Neural cell (in vitro differentiated cells): ENCODE results near the gene MVK. TPM values are rescaled to one million over a fixed set of nuclear protein-coding genes. Genes with fewer than 3 reads are reported as not detected.

ENCODE experiments used
- H2AFZ ChIP-seq: fragments of 200-600, 300-800 bp; sonication (generic), shearing (Covaris generic); 2 replicates; pipeline ENCODE4 v1.6.0; 2014; ENCODE audit warnings: low read depth, mild to moderate bottlenecking, antibody characterized with exemption, low read length, moderate library complexity
- H3F3A ChIP-seq: fragments of 200-600 bp; shearing (Covaris generic); 2 replicates; pipeline ENCODE4 v1.6.1; 2016; ENCODE audit warnings: mild to moderate bottlenecking, moderate library complexity, mixed read lengths, antibody characterized with exemption, low read length; ENCODE audit not compliant: insufficient read depth, poor library complexity, severe bottlenecking
- H3K27ac ChIP-seq: fragments of 200-600, 300-800 bp; sonication (generic), shearing (Covaris generic); 2 replicates; pipeline ENCODE4 v1.5.1; 2014; ENCODE audit warnings: mild to moderate bottlenecking, low read length, moderate library complexity
- H3K27me3 ChIP-seq: fragments of 300-800, 200-600 bp; sonication (generic), shearing (Covaris generic); 2 replicates; pipeline ENCODE4 v1.6.0; 2014; ENCODE audit warnings: mild to moderate bottlenecking, low read depth, low read length, moderate library complexity; ENCODE audit not compliant: insufficient read depth
- H3K36me3 ChIP-seq: fragments of 300-800, 200-600 bp; sonication (generic), shearing (Covaris generic); 2 replicates; pipeline ENCODE4 v1.5.1; 2014; ENCODE audit warnings: mild to moderate bottlenecking, antibody characterized with exemption, low read length, moderate library complexity; ENCODE audit not compliant: insufficient read depth
- H3K4me2 ChIP-seq: fragments of 300-800, 200-600 bp; sonication (generic), shearing (Covaris generic); 2 replicates; pipeline ENCODE4 v1.6.0; 2014; ENCODE audit warnings: mild to moderate bottlenecking, low read length
- H3K4me3 ChIP-seq: fragments of 300-800, 200-600 bp; sonication (generic), shearing (Covaris generic); 2 replicates; pipeline ENCODE4 v1.5.1; 2014; ENCODE audit warnings: mild to moderate bottlenecking, low read length, moderate library complexity
- H3K79me2 ChIP-seq: fragments of 200-600 bp; shearing (Covaris generic); replicated peaks from 2 replicates; pipeline ENCODE4 v1.6.0; 2014; ENCODE audit warnings: mild to moderate bottlenecking, low read length, moderate library complexity; ENCODE audit not compliant: insufficient read depth
- H3K9ac ChIP-seq: fragments of 300-800, 200-600 bp; sonication (generic), shearing (Covaris generic); 2 replicates; pipeline ENCODE4 v1.6.1; 2016; ENCODE audit warnings: mild to moderate bottlenecking, low read length, mixed read lengths
- H3K9me2 ChIP-seq: fragments of 200-600 bp; shearing (Covaris generic); 2 replicates; pipeline ENCODE4 v1.6.1; 2016; ENCODE audit warnings: mild to moderate bottlenecking, low read length, mixed read lengths; ENCODE audit not compliant: insufficient read depth
- H3K9me3 ChIP-seq: fragments of 200-600, 300-800 bp; sonication (generic), shearing (Covaris generic); 2 replicates; pipeline ENCODE4 v1.6.1; 2016; ENCODE audit warnings: mild to moderate bottlenecking, mixed run types, low read length, moderate library complexity, mixed read lengths
- H4K20me1 ChIP-seq: fragments of 200-600 bp; shearing (Covaris generic); 2 replicates; pipeline ENCODE4 v1.6.1; 2016; ENCODE audit warnings: mild to moderate bottlenecking, mixed run types; ENCODE audit not compliant: insufficient read depth
- CTCF ChIP-seq: fragments of 450-650 bp; IDR thresholded peaks from 2 replicates; pipeline ENCODE4 v1.5.1; 2014; ENCODE audit warnings: antibody characterized with exemption, mild to moderate bottlenecking, moderate library complexity; ENCODE audit not compliant: poor library complexity, severe bottlenecking
- EP300 ChIP-seq: fragments of 450-650 bp; conservative IDR thresholded peaks from 2 replicates; pipeline ENCODE4 v1.6.1; 2014; ENCODE audit warnings: antibody characterized with exemption, mild to moderate bottlenecking, moderate library complexity; ENCODE audit not compliant: poor library complexity, severe bottlenecking
- EZH2 ChIP-seq: fragments of 200-600, 300-800 bp; shearing (Covaris generic), sonication (generic); IDR thresholded peaks from 2 replicates; pipeline ENCODE4 v1.6.1; 2014; ENCODE audit warnings: antibody characterized with exemption, low read length, borderline replicate concordance, mild to moderate bottlenecking; ENCODE audit not compliant: insufficient read depth, poor library complexity, severe bottlenecking
- MXI1 ChIP-seq: fragments of 450-650 bp; conservative IDR thresholded peaks from 2 replicates; pipeline ENCODE4 v1.6.1; 2014; ENCODE audit warnings: antibody characterized with exemption, mild to moderate bottlenecking; ENCODE audit not compliant: poor library complexity, severe bottlenecking
- POLR2AphosphoS5 ChIP-seq: IDR thresholded peaks from 2 replicates; pipeline ENCODE4 v1.6.1; 2012
- RAD21 ChIP-seq: fragments of 450-650 bp; conservative IDR thresholded peaks from 2 replicates; pipeline ENCODE4 v1.6.1; 2014; ENCODE audit warnings: antibody characterized with exemption, mild to moderate bottlenecking, moderate library complexity
- SMC3 ChIP-seq: fragments of 450-650 bp; conservative IDR thresholded peaks from 2 replicates; pipeline ENCODE4 v1.6.1; 2014; ENCODE audit warnings: antibody characterized with exemption, mild to moderate bottlenecking, moderate library complexity; ENCODE audit not compliant: poor library complexity
- TAF1 ChIP-seq: IDR thresholded peaks from 2 replicates; pipeline ENCODE4 v1.6.1; 2012; ENCODE audit warnings: low read depth
- polyA plus RNA-seq: library from polyadenylated mRNA; depleted of rRNA; stranded (reverse); fragments of >200 nt; gene quantifications from 2 replicates; pipeline ENCODE4 v1.2.3, GENCODE V29; 2014
- TF ChIP-seq, protein P1 (sequence below): IDR thresholded peaks from 2 replicates; pipeline ENCODE4 v1.6.1; 2012; ENCODE audit warnings: borderline replicate concordance

The MVK gene
- polyA plus RNA-seq, 1 donor from 2014 or later, result 45.7 TPM

GRCh38 chr12:109586385-109587296 is 13.0 kb downstream of the MVK start:
- H3F3A ChIP-seq, result no peaks in the 10 kb centered on the region
- H3K27me3 ChIP-seq, result no peaks in the 10 kb centered on the region
- H4K20me1 ChIP-seq, result no peaks in the 10 kb centered on the region
- H3K9ac ChIP-seq, result no peak overlapping the region
- no peak overlapping the region for H3K4me2 ChIP-seq
- no peak overlapping the region for H2AFZ ChIP-seq
- H3K9me2 ChIP-seq, result no peaks in the 10 kb centered on the region
- no peak overlapping the region for H3K4me3 ChIP-seq
- peaks cover 9% of the 10 kb centered on the region for H3K36me3 ChIP-seq
- no peaks in the 10 kb centered on the region for H3K9me3 ChIP-seq
- TF ChIP-seq TAF1, result no peak
- no peak for TF ChIP-seq POLR2AphosphoS5
- TF ChIP-seq, protein P1, sequence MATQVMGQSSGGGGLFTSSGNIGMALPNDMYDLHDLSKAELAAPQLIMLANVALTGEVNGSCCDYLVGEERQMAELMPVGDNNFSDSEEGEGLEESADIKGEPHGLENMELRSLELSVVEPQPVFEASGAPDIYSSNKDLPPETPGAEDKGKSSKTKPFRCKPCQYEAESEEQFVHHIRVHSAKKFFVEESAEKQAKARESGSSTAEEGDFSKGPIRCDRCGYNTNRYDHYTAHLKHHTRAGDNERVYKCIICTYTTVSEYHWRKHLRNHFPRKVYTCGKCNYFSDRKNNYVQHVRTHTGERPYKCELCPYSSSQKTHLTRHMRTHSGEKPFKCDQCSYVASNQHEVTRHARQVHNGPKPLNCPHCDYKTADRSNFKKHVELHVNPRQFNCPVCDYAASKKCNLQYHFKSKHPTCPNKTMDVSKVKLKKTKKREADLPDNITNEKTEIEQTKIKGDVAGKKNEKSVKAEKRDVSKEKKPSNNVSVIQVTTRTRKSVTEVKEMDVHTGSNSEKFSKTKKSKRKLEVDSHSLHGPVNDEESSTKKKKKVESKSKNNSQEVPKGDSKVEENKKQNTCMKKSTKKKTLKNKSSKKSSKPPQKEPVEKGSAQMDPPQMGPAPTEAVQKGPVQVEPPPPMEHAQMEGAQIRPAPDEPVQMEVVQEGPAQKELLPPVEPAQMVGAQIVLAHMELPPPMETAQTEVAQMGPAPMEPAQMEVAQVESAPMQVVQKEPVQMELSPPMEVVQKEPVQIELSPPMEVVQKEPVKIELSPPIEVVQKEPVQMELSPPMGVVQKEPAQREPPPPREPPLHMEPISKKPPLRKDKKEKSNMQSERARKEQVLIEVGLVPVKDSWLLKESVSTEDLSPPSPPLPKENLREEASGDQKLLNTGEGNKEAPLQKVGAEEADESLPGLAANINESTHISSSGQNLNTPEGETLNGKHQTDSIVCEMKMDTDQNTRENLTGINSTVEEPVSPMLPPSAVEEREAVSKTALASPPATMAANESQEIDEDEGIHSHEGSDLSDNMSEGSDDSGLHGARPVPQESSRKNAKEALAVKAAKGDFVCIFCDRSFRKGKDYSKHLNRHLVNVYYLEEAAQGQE, result no peak
- no peak for TF ChIP-seq MXI1
- TF ChIP-seq EP300, result no peak
- TF ChIP-seq EZH2, result no peak
- no peak for TF ChIP-seq CTCF
- no peak for TF ChIP-seq SMC3
- TF ChIP-seq RAD21, result no peak
- no peak overlapping the region for H3K27ac ChIP-seq
- no peaks in the 10 kb centered on the region for H3K79me2 ChIP-seq

- H3F3A ChIP-seq, result no peaks in the 10 kb centered on the region
- TF ChIP-seq EP300, result no peak
- no peak for TF ChIP-seq RAD21
- no peak for TF ChIP-seq TAF1
- no peak for TF ChIP-seq CTCF
- TF ChIP-seq SMC3, result no peak
- TF ChIP-seq, protein P1, result no peak
- TF ChIP-seq MXI1, result no peak
- no peak for TF ChIP-seq POLR2AphosphoS5
- TF ChIP-seq EZH2, result no peak
These were observed 14.3 kb downstream of the MVK start for GRCh38 chr12:109587921-109588320.

More at GRCh38 chr12:109587921-109588320, 14.3 kb downstream of the MVK start:
- Histone ChIP-seq H3K79me2 (no peaks in the 10 kb centered on the region), H3K27ac (no peak overlapping the region), H3K4me2 (no peak overlapping the region), H3K9me2 (no peaks in the 10 kb centered on the region), H3K4me3 (no peak overlapping the region), H3K9me3 (no peaks in the 10 kb centered on the region), H3K27me3 (no peaks in the 10 kb centered on the region), H2AFZ (no peak overlapping the region), H3K36me3 (peaks cover 9% of the 10 kb centered on the region), H3K9ac (no peak overlapping the region), H4K20me1 (no peaks in the 10 kb centered on the region)
